Tibial nerve (tissue), 3 donors: ENCODE data around the gene ROBO2.

Experiments used
- CTCF ChIP-seq, 5 experiments: fragments of 200-600 bp in 3 of 5; fragments of 450-650 bp in 2 of 5; sonication (generic) in 3 of 5; IDR thresholded peaks; one replicate each; pipeline ENCODE4 v1.5.1; 2016 to 2019; ENCODE audit warnings: antibody characterized with exemption in 5 of 5, mild to moderate bottlenecking in 3 of 5, moderate library complexity in 2 of 5
- POLR2A ChIP-seq, 2 donors: fragments of 450-650 bp; IDR thresholded peaks; one replicate each; pipeline ENCODE4 v1.6.1; 2017; ENCODE audit warnings: antibody characterized with exemption in 2 of 2, mild to moderate bottlenecking in 2 of 2, moderate library complexity in 2 of 2

- TF ChIP-seq CTCF (IDR thresholded peaks at IDR 0.05) = no peak
- TF ChIP-seq POLR2A (IDR thresholded peaks at IDR 0.05) = no peak
Measured at GRCh38 chr3:77566055-77566454, 526.2 kb downstream of the ROBO2 start.
